ENCODE measurements around the gene KLK8.

Gene KLK8, protein sequence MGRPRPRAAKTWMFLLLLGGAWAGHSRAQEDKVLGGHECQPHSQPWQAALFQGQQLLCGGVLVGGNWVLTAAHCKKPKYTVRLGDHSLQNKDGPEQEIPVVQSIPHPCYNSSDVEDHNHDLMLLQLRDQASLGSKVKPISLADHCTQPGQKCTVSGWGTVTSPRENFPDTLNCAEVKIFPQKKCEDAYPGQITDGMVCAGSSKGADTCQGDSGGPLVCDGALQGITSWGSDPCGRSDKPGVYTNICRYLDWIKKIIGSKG

GRCh38 chr19:51001515-51001914 is at the start of gene KLK8:
TSS of gene KLK8 (minus strand) at chr19:51001604. CDS start at chr19:51001167, 437 bp downstream.
- intact Hi-C loops (cut with DNase I) = no loop called here
- no peak for DNase-seq

GRCh38 chr19:51047031-51047335 is 45.6 kb upstream of the KLK8 start:
- intact Hi-C loops (cut with DNase I) = no loop called here
- no peak for DNase-seq

GRCh38 chr19:51044327-51044726 is 42.9 kb upstream of the KLK8 start:
- intact Hi-C loops (cut with DNase I) = no loop called here
- no peak for DNase-seq

GRCh38 chr19:51043497-51043896 is 42.1 kb upstream of the KLK8 start:
- intact Hi-C loops (cut with DNase I) = no loop called here
- DNase-seq = no peak

- DNase-seq = no peak
- intact Hi-C loops (cut with DNase I) = no loop called here
Measured at GRCh38 chr19:51040151-51040550, 38.7 kb upstream of the KLK8 start.

DNA sequence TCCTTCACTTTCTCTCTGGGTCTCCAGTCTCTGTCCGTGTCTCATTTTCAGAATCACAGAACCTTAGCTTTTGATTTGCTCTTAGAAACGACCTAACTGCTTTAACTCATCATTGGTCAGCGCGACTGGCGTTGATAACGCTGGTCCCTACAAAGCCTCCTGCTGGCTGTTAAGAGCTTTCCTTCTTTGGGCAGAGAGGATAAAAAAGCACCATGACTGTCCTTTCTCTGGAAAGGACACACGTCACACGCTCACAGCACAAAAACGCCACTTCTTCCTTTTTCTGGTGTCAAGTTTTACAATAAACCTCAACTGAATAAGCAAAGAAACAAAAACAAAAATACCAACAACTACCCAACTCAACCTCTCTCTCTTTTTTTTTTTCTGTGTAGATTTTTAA is 35.1 kb upstream of the KLK8 start:
- no peak for DNase-seq
- intact Hi-C loops (cut with DNase I) = no loop called here

- intact Hi-C loops (cut with DNase I) = no loop called here
- DNase-seq = no peak
Measured at GRCh38 chr19:51034704-51035103, 33.3 kb upstream of the KLK8 start, which contains the start of gene KLK12. TSS of gene KLK12 (minus strand) at chr19:51035002. CDS start at chr19:51034621, 381 bp downstream.

DNA sequence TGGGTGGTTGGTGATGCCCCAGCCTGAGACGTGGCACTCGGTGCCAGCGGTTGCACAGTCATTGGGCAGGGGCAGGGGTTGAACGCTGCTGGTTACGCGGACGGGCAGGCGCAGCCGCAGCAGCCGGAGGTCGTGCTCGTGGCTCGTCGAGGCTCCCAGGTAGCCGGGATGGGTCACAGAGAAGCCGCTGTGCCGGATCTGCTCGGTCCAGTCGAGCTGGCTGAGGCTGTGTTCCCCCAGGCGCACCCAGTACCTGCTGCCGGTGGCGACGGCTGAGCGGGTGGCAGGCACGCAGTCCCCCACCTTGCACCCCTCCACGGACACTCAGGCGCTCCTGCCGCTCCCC is 30.4 kb upstream of the KLK8 start:
- intact Hi-C loops (cut with DNase I) = no loop called here
- no peak for DNase-seq

GRCh38 chr19:51031220-51031879 is 29.9 kb upstream of the KLK8 start:
- DNase-seq = no peak
- intact Hi-C loops (cut with DNase I) = no loop called here

DNA sequence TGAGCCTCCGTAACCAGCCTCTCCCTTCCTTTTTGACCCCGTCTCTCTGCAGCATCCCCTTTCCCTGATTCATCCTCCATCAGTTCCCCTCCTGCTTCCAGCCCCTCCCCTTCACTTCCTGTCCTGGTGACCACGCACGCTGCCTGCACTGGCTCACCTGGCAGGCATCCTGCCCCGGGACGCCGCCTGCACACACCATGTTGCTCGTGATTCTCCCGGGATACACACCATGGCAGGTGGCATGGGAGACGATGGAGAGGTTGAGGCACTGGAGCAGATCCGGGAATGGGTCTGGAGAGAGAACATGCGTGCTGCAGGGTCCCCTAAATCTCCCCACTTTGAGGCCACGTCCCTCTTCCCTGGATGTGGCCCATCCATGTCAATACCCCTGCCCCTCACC is 29.2 kb upstream of the KLK8 start:
- no peak for DNase-seq
- intact Hi-C loops (cut with DNase I) = no loop called here

DNA sequence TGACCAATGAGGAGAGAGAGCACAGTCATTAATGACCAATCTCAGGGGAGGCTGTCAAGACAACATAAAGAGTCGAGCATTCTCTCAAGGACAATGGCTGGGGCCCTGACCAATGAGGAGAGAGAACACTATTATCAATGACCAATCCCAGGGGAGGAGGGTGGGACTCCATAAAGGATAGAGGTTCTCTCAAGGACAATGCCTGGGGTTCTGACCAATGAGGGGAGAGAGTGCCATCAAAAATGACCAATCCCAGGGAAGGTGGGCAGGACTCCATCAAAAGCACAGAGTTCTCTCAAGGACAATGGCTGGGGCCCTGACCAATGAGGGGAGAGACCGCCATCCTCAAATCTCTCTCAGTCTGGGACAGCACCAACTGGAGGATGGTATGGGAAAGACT is 28.3 kb upstream of the KLK8 start:
- no peak for DNase-seq
- intact Hi-C loops (cut with DNase I) = loop anchor here (10.0 kb wide), 1 partner anchor 65 kb away; no protein-coding TSS in a partner anchor

- intact Hi-C loops (cut with DNase I) = loop anchor here (10.0 kb wide), 1 partner anchor 67 kb away; no protein-coding TSS in a partner anchor
- no peak for DNase-seq
Measured at GRCh38 chr19:51027873-51028272, 26.5 kb upstream of the KLK8 start.

DNA sequence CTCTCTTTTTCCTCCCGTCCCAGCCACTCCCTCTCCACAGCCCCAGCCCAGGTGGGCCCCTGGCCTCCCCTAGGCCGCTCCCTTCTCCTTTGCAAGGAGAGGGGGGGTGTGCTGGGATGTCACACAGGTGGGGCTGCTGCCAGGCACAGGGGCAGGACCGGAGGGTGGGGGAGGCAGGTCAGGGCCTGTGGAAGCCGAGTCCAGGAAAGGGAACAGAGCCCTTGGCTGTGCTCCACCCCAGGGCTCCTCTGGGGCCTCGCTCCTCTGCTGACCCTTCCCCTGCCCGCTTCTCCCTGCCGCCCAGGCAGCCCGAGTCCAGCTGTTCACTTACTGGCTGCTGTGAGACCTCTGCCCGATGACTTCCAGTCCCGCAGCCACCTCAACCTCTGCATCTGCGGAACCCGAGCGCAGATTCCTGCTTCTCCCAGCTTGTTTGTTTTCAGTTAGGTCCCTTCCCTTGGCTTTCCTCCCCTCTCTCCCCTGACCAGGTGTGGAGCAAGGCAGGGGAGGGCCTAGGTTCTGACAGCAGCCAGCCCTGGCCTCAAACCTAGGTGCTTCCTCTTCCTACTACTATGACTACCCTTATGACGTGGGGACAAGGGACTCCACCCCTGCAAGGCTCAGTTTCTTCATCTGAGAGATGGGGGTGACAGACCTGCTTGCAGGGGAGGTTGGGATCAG is 25.9 kb upstream of the KLK8 start:
- no peak for DNase-seq

GRCh38 chr19:51026554-51026831 is 25.1 kb upstream of the KLK8 start, which contains the start of gene KLK11:
TSS of gene KLK11 (minus strand) at chr19:51026616. CDS start at chr19:51025631, 985 bp downstream.
- intact Hi-C loops (cut with DNase I) = loop anchor here (10.0 kb wide), 1 partner anchor 68 kb away; no protein-coding TSS in a partner anchor
- DNase-seq = no peak

More for the DNA sequence above, 25.9 kb upstream of the KLK8 start:
- intact Hi-C loops (cut with DNase I) = loop anchor here (10.0 kb wide), 1 partner anchor 68 kb away; no protein-coding TSS in a partner anchor

GRCh38 chr19:51025809-51026553 is 24.6 kb upstream of the KLK8 start:
- intact Hi-C loops (cut with DNase I) = loop anchor here (10.0 kb wide), 1 partner anchor 69 kb away; no protein-coding TSS in a partner anchor
- no peak for DNase-seq

GRCh38 chr19:51025401-51025800 is 24.0 kb upstream of the KLK8 start:
- DNase-seq = no peak
- intact Hi-C loops (cut with DNase I) = loop anchor here (10.0 kb wide), 1 partner anchor 69 kb away; no protein-coding TSS in a partner anchor

GRCh38 chr19:51024924-51025323 is 23.5 kb upstream of the KLK8 start:
- intact Hi-C loops (cut with DNase I) = loop anchor here (10.0 kb wide), 1 partner anchor 70 kb away; no protein-coding TSS in a partner anchor
- no peak for DNase-seq

- intact Hi-C loops (cut with DNase I) = loop anchor here (10.0 kb wide), 1 partner anchor 71 kb away; no protein-coding TSS in a partner anchor
- no peak for DNase-seq
Measured at GRCh38 chr19:51023946-51024345, 22.5 kb upstream of the KLK8 start.

DNA sequence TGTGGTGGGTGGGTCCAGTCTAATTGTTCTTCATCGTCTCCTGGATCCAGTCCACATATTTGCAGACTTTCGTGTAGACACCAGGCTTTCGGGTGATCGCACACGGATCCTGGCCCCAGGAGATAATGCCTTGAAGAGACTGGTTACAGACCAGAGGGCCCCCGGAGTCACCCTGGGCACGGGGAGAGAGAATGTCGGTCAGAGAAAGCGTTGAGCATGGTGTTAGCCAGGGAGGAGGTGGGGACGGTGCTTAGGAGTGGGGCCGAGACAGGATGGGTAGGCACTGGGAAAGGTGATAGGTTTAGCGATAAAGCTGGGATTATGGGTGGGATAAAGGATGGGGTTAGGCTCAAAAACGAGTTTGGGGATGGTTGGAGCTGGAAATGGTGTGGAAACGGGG is 21.1 kb upstream of the KLK8 start:
- intact Hi-C loops (cut with DNase I) = loop anchor here (10.0 kb wide), 1 partner anchor 72 kb away; no protein-coding TSS in a partner anchor
- no peak for DNase-seq
